Measurements from ENCODE around the gene RALY.

- TF ChIP-seq CTCF (conservative IDR thresholded peaks at IDR 0.05; ENCODE audit: low read length) (no peak), EZH2phosphoT487 (IDR thresholded peaks at IDR 0.05; ENCODE audit: borderline replicate concordance, low read depth, low read length) (no peak)
These were observed 36.7 kb downstream of the RALY start for GRCh38 chr20:34030456-34030855.
